OCI-LY7 (cell line): Measurements from ENCODE around the gene SBF2. TPM values are rescaled to one million over a fixed set of nuclear protein-coding genes. Genes with fewer than 3 reads are reported as not detected.

Experiments used
- BruUV-seq: library from RNA; stranded (reverse); fragments of 400-500 nt; replicated peaks from 2 replicates; lab custom pipeline; 2021; lab: Mats Ljungman, UMichigan
- CTCF ChIA-PET: fragments of 300-600 bp; sonication (Branson Sonifier 250); formaldehyde crosslinking; loops from one replicate; lab custom pipeline; 2022; ENCODE audit warnings: antibody characterized with exemption; ENCODE audit not compliant: unreplicated experiment; lab: Charles Lee
- POLR2A ChIA-PET: fragments of 300-600 bp; sonication (Branson Sonifier 250); formaldehyde crosslinking; loops from one replicate; lab custom pipeline; 2022; ENCODE audit warnings: antibody characterized with exemption; lab: Charles Lee
- DNase-seq: peaks from one replicate; pipeline ENCODE4 v3.0.0-alpha.2; 2015; ENCODE audit warnings: low spot score
- H2AFZ ChIP-seq: fragments of 200-600 bp; sonication (generic), shearing (Covaris generic); 2 replicates; pipeline ENCODE4 v1.6.1; 2014; ENCODE audit warnings: mild to moderate bottlenecking, antibody characterized with exemption, low read length, moderate library complexity
- H3K27ac ChIP-seq: fragments of 200-600 bp; sonication (generic); 2 replicates; pipeline ENCODE4 v1.5.1; 2014; ENCODE audit warnings: mixed run types, low read depth, mild to moderate bottlenecking, moderate library complexity, low read length, inconsistent platforms; ENCODE audit not compliant: poor library complexity, severe bottlenecking
- H3K36me3 ChIP-seq: fragments of 200-600 bp; sonication (generic); 2 replicates; pipeline ENCODE4 v1.6.1; 2014; ENCODE audit warnings: mild to moderate bottlenecking, antibody characterized with exemption, low read length, moderate library complexity, mixed read lengths; ENCODE audit not compliant: insufficient read depth
- H3K4me1 ChIP-seq: fragments of 200-600 bp; sonication (generic); 2 replicates; pipeline ENCODE4 v1.5.1; 2014; ENCODE audit warnings: mild to moderate bottlenecking, low read length; ENCODE audit not compliant: insufficient read depth, poor library complexity, severe bottlenecking
- H3K4me2 ChIP-seq: fragments of 200-600 bp; sonication (generic); 2 replicates; pipeline ENCODE4 v1.6.1; 2014; ENCODE audit warnings: mild to moderate bottlenecking, low read length
- H3K4me3 ChIP-seq: fragments of 200-600 bp; sonication (generic); 2 replicates; pipeline ENCODE4 v1.5.1; 2014; ENCODE audit warnings: mild to moderate bottlenecking, low read depth, low read length; ENCODE audit not compliant: poor library complexity, severe bottlenecking
- H3K79me2 ChIP-seq: fragments of 200-600 bp; sonication (generic); 2 replicates; pipeline ENCODE4 v1.6.1; 2016; ENCODE audit warnings: low read depth, mild to moderate bottlenecking, low read length, moderate library complexity, mixed read lengths; ENCODE audit not compliant: insufficient read depth
- H3K9me2 ChIP-seq: fragments of 200-600 bp; sonication (generic); 2 replicates; pipeline ENCODE4 v1.6.1; 2016; ENCODE audit warnings: mild to moderate bottlenecking, low read length, mixed read lengths; ENCODE audit not compliant: insufficient read depth
- H3K9me3 ChIP-seq: fragments of 200-600 bp; sonication (generic); 2 replicates; pipeline ENCODE4 v1.6.1; 2014; ENCODE audit warnings: mild to moderate bottlenecking, mixed run types, low read length, mixed read lengths
- H4K20me1 ChIP-seq: fragments of 200-600 bp; sonication (generic); 2 replicates; pipeline ENCODE4 v1.6.1; 2014; ENCODE audit warnings: mild to moderate bottlenecking, antibody characterized with exemption, low read length, moderate library complexity, mixed read lengths; ENCODE audit not compliant: insufficient read depth
- EZH2phosphoT487 ChIP-seq: fragments of 200-600 bp; sonication (generic); IDR thresholded peaks from 2 replicates; pipeline ENCODE4 v1.6.1; 2018; ENCODE audit warnings: low read depth, borderline replicate concordance, mild to moderate bottlenecking, mixed run types, antibody characterized with exemption, low read length, moderate library complexity, mixed read lengths
- intact Hi-C: fragments of 100-400 bp; cut with micrococcal nuclease; formaldehyde crosslinking; loops from one replicate; pipeline ENCODE4 v1.10.0; 2022; ENCODE audit not compliant: unreplicated experiment
- total RNA-seq, 2 experiments: library from RNA; depleted of rRNA in 1 of 2; stranded (reverse); fragments of >200 nt in 1 of 2; shearing (Covaris generic) in 1 of 2; gene quantifications; 2 replicates each; pipeline ENCODE4 v1.2.3, GENCODE V29; 2014 to 2022
- TF ChIP-seq, protein P1 (sequence below): fragments of 200-600 bp; sonication (generic); conservative IDR thresholded peaks from 2 replicates; pipeline ENCODE4 v1.5.1; 2014; ENCODE audit warnings: mild to moderate bottlenecking, antibody characterized with exemption, low read length, moderate library complexity, mixed read lengths

Gene SBF2
- total RNA-seq, 2 experiments from 2014 or later: 12.9 to 14.3 TPM

DNA sequence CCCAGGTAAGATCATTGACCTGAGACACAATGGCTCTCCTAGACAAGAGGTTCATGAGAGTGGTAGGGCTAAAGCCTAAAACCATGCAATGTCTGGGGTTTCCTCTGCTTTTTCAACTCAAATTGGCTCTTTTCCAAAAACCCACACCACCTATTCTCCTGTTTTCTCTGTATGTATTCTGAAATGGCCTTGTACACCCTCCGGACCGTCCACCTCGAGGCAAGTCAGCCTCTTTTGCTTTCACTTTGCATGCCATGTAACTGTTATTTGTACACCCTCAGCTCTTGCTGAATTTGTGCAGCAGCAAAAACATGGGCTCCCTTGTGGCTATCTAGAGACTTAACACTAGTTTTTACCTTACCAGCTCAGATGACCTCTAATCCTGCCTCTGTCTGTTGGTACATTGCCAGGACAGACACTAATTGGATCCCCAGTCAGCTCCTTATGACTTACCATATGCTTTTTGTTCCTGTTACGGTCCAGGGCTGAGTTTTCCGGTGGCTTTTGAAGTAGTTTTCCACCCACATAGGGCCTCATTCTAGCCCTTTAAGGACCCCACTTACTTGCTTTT, 288.0 kb downstream of the SBF2 start:
- H2AFZ ChIP-seq: no peak overlapping the region
- intact Hi-C loops: no loop called here
- no peaks in the 10 kb centered on the region for H4K20me1 ChIP-seq
- no peaks in the 10 kb centered on the region for H3K4me1 ChIP-seq
- ChIA-PET CTCF (no interaction called here), POLR2A (no interaction called here)
- DNase-seq: no peak
- H3K4me2 ChIP-seq: no peak overlapping the region
- no peak for TF ChIP-seq EZH2phosphoT487
- TF ChIP-seq, protein P1, sequence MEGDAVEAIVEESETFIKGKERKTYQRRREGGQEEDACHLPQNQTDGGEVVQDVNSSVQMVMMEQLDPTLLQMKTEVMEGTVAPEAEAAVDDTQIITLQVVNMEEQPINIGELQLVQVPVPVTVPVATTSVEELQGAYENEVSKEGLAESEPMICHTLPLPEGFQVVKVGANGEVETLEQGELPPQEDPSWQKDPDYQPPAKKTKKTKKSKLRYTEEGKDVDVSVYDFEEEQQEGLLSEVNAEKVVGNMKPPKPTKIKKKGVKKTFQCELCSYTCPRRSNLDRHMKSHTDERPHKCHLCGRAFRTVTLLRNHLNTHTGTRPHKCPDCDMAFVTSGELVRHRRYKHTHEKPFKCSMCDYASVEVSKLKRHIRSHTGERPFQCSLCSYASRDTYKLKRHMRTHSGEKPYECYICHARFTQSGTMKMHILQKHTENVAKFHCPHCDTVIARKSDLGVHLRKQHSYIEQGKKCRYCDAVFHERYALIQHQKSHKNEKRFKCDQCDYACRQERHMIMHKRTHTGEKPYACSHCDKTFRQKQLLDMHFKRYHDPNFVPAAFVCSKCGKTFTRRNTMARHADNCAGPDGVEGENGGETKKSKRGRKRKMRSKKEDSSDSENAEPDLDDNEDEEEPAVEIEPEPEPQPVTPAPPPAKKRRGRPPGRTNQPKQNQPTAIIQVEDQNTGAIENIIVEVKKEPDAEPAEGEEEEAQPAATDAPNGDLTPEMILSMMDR: no peak
- H3K27ac ChIP-seq: no peak overlapping the region
- no TSS peak for BruUV-seq
- H3K4me3 ChIP-seq: no peak overlapping the region
- no peaks in the 10 kb centered on the region for H3K36me3 ChIP-seq
- no peaks in the 10 kb centered on the region for H3K79me2 ChIP-seq
- H3K9me2 ChIP-seq: no peaks in the 10 kb centered on the region
- no peaks in the 10 kb centered on the region for H3K9me3 ChIP-seq

DNA sequence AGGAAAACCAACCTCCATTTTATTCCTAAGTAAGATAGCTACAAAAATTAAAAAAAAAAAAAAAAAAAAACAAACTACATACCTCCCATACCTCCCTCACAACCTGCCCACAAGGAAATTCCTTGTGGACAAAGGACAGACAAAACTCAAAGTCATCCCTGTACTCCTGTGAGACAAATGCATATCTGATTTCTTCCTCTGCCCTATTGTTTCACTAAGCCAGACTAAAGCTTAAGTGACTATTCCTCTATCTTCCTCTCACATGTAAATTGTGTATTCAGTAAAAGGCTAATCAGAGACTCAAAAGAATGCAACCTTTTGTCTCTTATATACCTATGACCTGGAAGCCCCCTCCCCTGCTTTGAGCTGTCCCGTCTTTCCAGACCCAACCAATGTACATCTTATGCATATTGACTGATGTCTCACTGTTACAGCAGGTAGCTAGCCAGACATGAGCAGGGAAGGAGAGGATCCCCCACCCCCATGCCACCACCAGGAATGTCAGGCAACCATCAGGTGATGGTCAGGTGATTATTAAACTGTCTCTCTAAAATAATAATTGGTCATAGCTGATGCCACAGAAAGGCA, 289.4 kb downstream of the SBF2 start:
- Histone ChIP-seq H3K4me2 (no peak overlapping the region), H2AFZ (no peak overlapping the region), H3K36me3 (no peaks in the 10 kb centered on the region), H3K27ac (no peak overlapping the region), H3K79me2 (no peaks in the 10 kb centered on the region), H3K9me2 (no peaks in the 10 kb centered on the region), H3K4me3 (no peak overlapping the region), H4K20me1 (no peaks in the 10 kb centered on the region), H3K4me1 (no peaks in the 10 kb centered on the region), H3K9me3 (no peaks in the 10 kb centered on the region)
- POLR2A ChIA-PET: interaction anchor here (0.6 to 1.2 kb wide), 5 partner anchors 8 to 535 kb away, joined by 3 to 9 read pairs (median 3); no protein-coding TSS in a partner anchor
- intact Hi-C loops: no loop called here
- TF ChIP-seq, protein P1: no peak
- no peak for TF ChIP-seq EZH2phosphoT487
- BruUV-seq: no TSS peak
- DNase-seq: no peak
- CTCF ChIA-PET: no interaction called here

DNA sequence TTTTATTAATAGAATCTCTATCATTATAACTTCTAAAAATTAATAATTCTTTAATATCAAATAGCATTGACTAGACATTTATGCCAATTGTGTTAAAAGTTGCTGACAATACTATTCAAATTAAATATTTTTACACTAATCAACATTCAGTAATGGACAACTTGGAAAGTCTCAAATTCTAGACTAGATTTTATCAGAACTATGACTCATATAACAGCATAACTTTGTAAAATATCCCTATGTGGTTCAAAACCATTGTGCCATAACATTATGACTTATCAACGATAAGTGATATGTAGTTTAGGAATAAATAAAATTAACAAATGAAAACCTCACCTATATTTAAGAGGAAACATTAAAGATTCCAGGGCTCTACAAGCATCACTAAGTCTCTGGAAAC, 291.8 kb downstream of the SBF2 start:
- Histone ChIP-seq H3K79me2 (no peaks in the 10 kb centered on the region), H3K27ac (no peak overlapping the region), H3K9me2 (no peaks in the 10 kb centered on the region), H3K4me1 (no peaks in the 10 kb centered on the region), H3K36me3 (no peaks in the 10 kb centered on the region), H3K4me2 (no peak overlapping the region), H4K20me1 (no peaks in the 10 kb centered on the region), H3K4me3 (no peak overlapping the region), H3K9me3 (no peaks in the 10 kb centered on the region), H2AFZ (no peak overlapping the region)
- POLR2A ChIA-PET: no interaction called here
- BruUV-seq: no TSS peak
- DNase-seq: no peak
- CTCF ChIA-PET: no interaction called here
- intact Hi-C loops: no loop called here
- no peak for TF ChIP-seq EZH2phosphoT487
- TF ChIP-seq, protein P1: no peak
